Measurements from ENCODE around the gene TREH. TPM values are rescaled to one million over a fixed set of nuclear protein-coding genes. Genes with fewer than 3 reads are reported as not detected.

Gene TREH
- polyA plus RNA-seq, 1 donor from 2014 or later = 0.12 TPM

- no peaks in the 10 kb centered on the region for H3F3A ChIP-seq (ENCODE audit: insufficient read depth, low read length, poor library complexity, severe bottlenecking)
- H3K36me3 ChIP-seq (ENCODE audit: insufficient read depth, low read length) = no peaks in the 10 kb centered on the region
- H3K79me2 ChIP-seq (replicated peaks; ENCODE audit: insufficient read depth, low read length) = no peaks in the 10 kb centered on the region
- no peaks in the 10 kb centered on the region for H3K27me3 ChIP-seq (ENCODE audit: insufficient read depth, low read depth, low read length)
- TF ChIP-seq REST (IDR thresholded peaks at IDR 0.05; ENCODE audit: borderline replicate concordance) = no peak
- no peak for TF ChIP-seq SMC3 (conservative IDR thresholded peaks at IDR 0.05; ENCODE audit: poor library complexity)
- TF ChIP-seq EP300 (conservative IDR thresholded peaks at IDR 0.05; ENCODE audit: poor library complexity, severe bottlenecking) = no peak
- TF ChIP-seq POLR2AphosphoS5 (IDR thresholded peaks at IDR 0.05) = no peak
- no peak for TF ChIP-seq TAF1 (IDR thresholded peaks at IDR 0.05; ENCODE audit: low read depth)
- no peak for TF ChIP-seq EZH2 (IDR thresholded peaks at IDR 0.05; ENCODE audit: borderline replicate concordance, insufficient read depth, low read length, poor library complexity, severe bottlenecking)
- no peak for TF ChIP-seq RAD21 (conservative IDR thresholded peaks at IDR 0.05)
- TF ChIP-seq CTCF (IDR thresholded peaks at IDR 0.05; ENCODE audit: poor library complexity, severe bottlenecking) = no peak
- TF ChIP-seq MXI1 (conservative IDR thresholded peaks at IDR 0.05; ENCODE audit: poor library complexity, severe bottlenecking) = no peak
- H3K27ac ChIP-seq (ENCODE audit: low read length) = no peak overlapping the region
- no peak overlapping the region for H3K4me3 ChIP-seq (ENCODE audit: low read length)
- no peak overlapping the region for H3K4me2 ChIP-seq (ENCODE audit: low read length)
- no peaks in the 10 kb centered on the region for H3K9me3 ChIP-seq (ENCODE audit: low read length)
- H3K9me2 ChIP-seq (ENCODE audit: insufficient read depth, low read length) = no peaks in the 10 kb centered on the region
- no peaks in the 10 kb centered on the region for H4K20me1 ChIP-seq (ENCODE audit: insufficient read depth)
- H3K9ac ChIP-seq (ENCODE audit: low read length) = no peak overlapping the region
- H2AFZ ChIP-seq (ENCODE audit: low read depth, low read length) = no peak overlapping the region
Measured at GRCh38 chr11:118696673-118697226, 17.3 kb upstream of the TREH start.

- Histone ChIP-seq H3K27me3 (ENCODE audit: insufficient read depth, low read depth, low read length) (no peaks in the 10 kb centered on the region), H2AFZ (ENCODE audit: low read depth, low read length) (no peak overlapping the region), H3K9ac (ENCODE audit: low read length) (no peak overlapping the region), H3K79me2 (replicated peaks; ENCODE audit: insufficient read depth, low read length) (no peaks in the 10 kb centered on the region), H3K9me3 (ENCODE audit: low read length) (no peaks in the 10 kb centered on the region), H3K9me2 (ENCODE audit: insufficient read depth, low read length) (no peaks in the 10 kb centered on the region), H3K27ac (ENCODE audit: low read length) (no peak overlapping the region), H4K20me1 (ENCODE audit: insufficient read depth) (no peaks in the 10 kb centered on the region), H3F3A (ENCODE audit: insufficient read depth, low read length, poor library complexity, severe bottlenecking) (no peaks in the 10 kb centered on the region), H3K4me3 (ENCODE audit: low read length) (no peak overlapping the region), H3K36me3 (ENCODE audit: insufficient read depth, low read length) (no peaks in the 10 kb centered on the region), H3K4me2 (ENCODE audit: low read length) (no peak overlapping the region)
- TF ChIP-seq TAF1 (IDR thresholded peaks at IDR 0.05; ENCODE audit: low read depth) = no peak
- TF ChIP-seq SMC3 (conservative IDR thresholded peaks at IDR 0.05; ENCODE audit: poor library complexity) = no peak
- TF ChIP-seq MXI1 (conservative IDR thresholded peaks at IDR 0.05; ENCODE audit: poor library complexity, severe bottlenecking) = no peak
- TF ChIP-seq REST (IDR thresholded peaks at IDR 0.05; ENCODE audit: borderline replicate concordance) = no peak
- no peak for TF ChIP-seq RAD21 (conservative IDR thresholded peaks at IDR 0.05)
- TF ChIP-seq CTCF (IDR thresholded peaks at IDR 0.05; ENCODE audit: poor library complexity, severe bottlenecking) = no peak
- TF ChIP-seq EZH2 (IDR thresholded peaks at IDR 0.05; ENCODE audit: borderline replicate concordance, insufficient read depth, low read length, poor library complexity, severe bottlenecking) = no peak
- no peak for TF ChIP-seq POLR2AphosphoS5 (IDR thresholded peaks at IDR 0.05)
- TF ChIP-seq EP300 (conservative IDR thresholded peaks at IDR 0.05; ENCODE audit: poor library complexity, severe bottlenecking) = no peak
Measured at GRCh38 chr11:118694771-118695170, 15.3 kb upstream of the TREH start.
